Measurements from ENCODE around the gene ZNF280A. TPM values are rescaled to one million over a fixed set of nuclear protein-coding genes. Genes with fewer than 3 reads are reported as not detected.
"Not testable (repeated sequence)": the region's sequence is repeated elsewhere in the genome, so short reads cannot be mapped to it uniquely, and the experiment has no call there.

ZNF280A gene
- total RNA-seq, 4 donors from 2014 or later, result 0.21 to 0.59 TPM; not detected in 2

GRCh38 chr22:22521631-22522030 is 1.6 kb upstream of the ZNF280A start:
- H3K27me3 ChIP-seq, result no peaks in the 10 kb centered on the region
- no peaks in the 10 kb centered on the region for H3K9me3 ChIP-seq
- H3K27ac ChIP-seq, result no peak overlapping the region
- no peak for TF ChIP-seq EP300 (IDR thresholded peaks at IDR 0.05)
- no peak for TF ChIP-seq POLR2A (IDR thresholded peaks at IDR 0.05)
- no peak for TF ChIP-seq CTCF (IDR thresholded peaks at IDR 0.05)
- no peaks in the 10 kb centered on the region for H3K4me1 ChIP-seq
- 82% methylated on average over 8 of the region's 8 CpGs for WGBS, 2 donors
- no peaks in the 10 kb centered on the region for H3K36me3 ChIP-seq
- no peak overlapping the region for H3K4me3 ChIP-seq
- no peak for DNase-seq (ENCODE audit: low spot score in 2 of 2)

GRCh38 chr22:22520667-22521602 is 865 bp upstream of the ZNF280A start:
- H3K9me3 ChIP-seq, result no peaks in the 10 kb centered on the region

GRCh38 chr22:22519591-22519990 is 479 bp downstream of the ZNF280A start:
- H3K27me3 ChIP-seq, result no peaks in the 10 kb centered on the region
- WGBS, 2 donors, result 72 to 83% methylated on average over 5 of the region's 5 CpGs

More at GRCh38 chr22:22520667-22521602, 865 bp upstream of the ZNF280A start:
- 71 to 73% methylated on average over 12 of the region's 12 CpGs for WGBS, 2 donors
- TF ChIP-seq CTCF (IDR thresholded peaks at IDR 0.05), result no peak
- TF ChIP-seq POLR2A (IDR thresholded peaks at IDR 0.05), result no peak
- no peak for TF ChIP-seq EP300 (IDR thresholded peaks at IDR 0.05)
- H3K4me1 ChIP-seq, result no peaks in the 10 kb centered on the region
- DNase-seq (ENCODE audit: low spot score in 2 of 2), result no peak
- no peak overlapping the region for H3K27ac ChIP-seq
- no peaks in the 10 kb centered on the region for H3K27me3 ChIP-seq
- no peak overlapping the region for H3K4me3 ChIP-seq
- H3K36me3 ChIP-seq, result no peaks in the 10 kb centered on the region

GRCh38 chr22:22516992-22517391 is 3.1 kb downstream of the ZNF280A start:
- Histone ChIP-seq H3K9me3 (no peaks in the 10 kb centered on the region), H3K27ac (no peak overlapping the region), H3K4me3 (no peak overlapping the region), H3K27me3 (no peaks in the 10 kb centered on the region), H3K4me1 (no peaks in the 10 kb centered on the region), H3K36me3 (no peaks in the 10 kb centered on the region)
- 69 to 72% methylated on average over 4 of the region's 4 CpGs for WGBS, 2 donors
- no peak for TF ChIP-seq POLR2A (IDR thresholded peaks at IDR 0.05)
- TF ChIP-seq EP300 (IDR thresholded peaks at IDR 0.05), result no peak
- no peak for TF ChIP-seq CTCF (IDR thresholded peaks at IDR 0.05)
- DNase-seq (ENCODE audit: low spot score in 2 of 2), result no peak

More at GRCh38 chr22:22519591-22519990, 479 bp downstream of the ZNF280A start:
- H3K4me1 ChIP-seq, result no peaks in the 10 kb centered on the region
- TF ChIP-seq EP300 (IDR thresholded peaks at IDR 0.05), result no peak
- TF ChIP-seq POLR2A (IDR thresholded peaks at IDR 0.05), result no peak
- no peak for TF ChIP-seq CTCF (IDR thresholded peaks at IDR 0.05)
- no peaks in the 10 kb centered on the region for H3K9me3 ChIP-seq
- H3K4me3 ChIP-seq, result peak overlapping the region in 1 of 4 donors; percentile 8
- DNase-seq (ENCODE audit: low spot score in 2 of 2), result no peak
- H3K27ac ChIP-seq, result no peak overlapping the region
- H3K36me3 ChIP-seq, result no peaks in the 10 kb centered on the region

GRCh38 chr22:22515890-22516289 is 4.2 kb downstream of the ZNF280A start:
- no peak overlapping the region for H3K27ac ChIP-seq
- H3K36me3 ChIP-seq, result no peaks in the 10 kb centered on the region
- no peak for DNase-seq (ENCODE audit: low spot score in 2 of 2)
- peaks cover 0 to 1% (median 0%) of the 10 kb centered on the region in 4 donors for H3K9me3 ChIP-seq
- TF ChIP-seq EP300 (IDR thresholded peaks at IDR 0.05) (no peak), CTCF (IDR thresholded peaks at IDR 0.05) (no peak), POLR2A (IDR thresholded peaks at IDR 0.05) (no peak)
- no peaks in the 10 kb centered on the region for H3K4me1 ChIP-seq
- no peak overlapping the region for H3K4me3 ChIP-seq
- H3K27me3 ChIP-seq, result no peaks in the 10 kb centered on the region

- not testable (repeated sequence) for H3K4me1 ChIP-seq; H3K36me3 ChIP-seq; DNase-seq (ENCODE audit: low spot score in 2 of 2); H3K27ac ChIP-seq; H3K4me3 ChIP-seq; H3K27me3 ChIP-seq
- peaks cover 0 to 16% (median 4%) of the 10 kb centered on the region in 4 donors for H3K9me3 ChIP-seq
- 74 to 78% methylated on average over 8 of the region's 8 CpGs for WGBS, 2 donors
Measured at GRCh38 chr22:22514431-22514830, 5.6 kb downstream of the ZNF280A start.
